Mesenchymal stem cell (in vitro differentiated cells and primary cell): ENCODE measurements around the gene HDAC4.

ENCODE experiments used
- DNase-seq: peaks from one replicate; pipeline ENCODE4 v3.0.0-alpha.2; 2013
- H2AFZ ChIP-seq: one replicate; pipeline ENCODE4 v1.6.1; 2013; ENCODE audit warnings: low read depth, mild to moderate bottlenecking, control low read depth, inconsistent platforms, low read length, moderate library complexity
- H2AK5ac ChIP-seq: 2 replicates; pipeline ENCODE4 v1.6.1; 2013; ENCODE audit warnings: low read length, moderate library complexity, mild to moderate bottlenecking, inconsistent platforms; ENCODE audit not compliant: severe bottlenecking
- H2BK120ac ChIP-seq: one replicate; pipeline ENCODE4 v1.6.1; 2013; ENCODE audit warnings: low read depth, mild to moderate bottlenecking, inconsistent platforms, low read length, moderate library complexity
- H2BK12ac ChIP-seq, 2 experiments: one replicate each; pipeline ENCODE4 v1.6.1; 2013; ENCODE audit warnings: inconsistent platforms in 2 of 2, low read length in 2 of 2, mild to moderate bottlenecking in 2 of 2, moderate library complexity in 2 of 2, control low read depth in 1 of 2
- H2BK15ac ChIP-seq: one replicate; pipeline ENCODE4 v1.6.1; 2013; ENCODE audit warnings: mild to moderate bottlenecking, low read depth, inconsistent platforms; ENCODE audit not compliant: poor library complexity, severe bottlenecking
- H2BK5ac ChIP-seq: 2 replicates; pipeline ENCODE4 v1.6.1; 2013; ENCODE audit warnings: low read depth, mild to moderate bottlenecking, low read length, control low read depth, inconsistent platforms; ENCODE audit not compliant: poor library complexity, severe bottlenecking
- H3K14ac ChIP-seq, 2 experiments: one replicate each; pipeline ENCODE4 v1.6.1; 2013; ENCODE audit warnings: inconsistent platforms in 2 of 2, low read length in 2 of 2, control low read depth in 1 of 2, mild to moderate bottlenecking in 1 of 2, moderate library complexity in 1 of 2
- H3K18ac ChIP-seq, 2 experiments: one replicate each; pipeline ENCODE4 v1.6.1; 2013; ENCODE audit warnings: inconsistent platforms in 2 of 2, low read length in 2 of 2, control low read depth in 1 of 2, low read depth in 1 of 2, mild to moderate bottlenecking in 1 of 2
- H3K23ac ChIP-seq, 2 experiments: one replicate each; pipeline ENCODE4 v1.6.1; 2013; ENCODE audit warnings: inconsistent platforms in 2 of 2, low read length in 2 of 2, mild to moderate bottlenecking in 2 of 2, moderate library complexity in 2 of 2, control low read depth in 1 of 2
- H3K27ac ChIP-seq: 2 replicates; pipeline ENCODE4 v1.5.1; 2013; ENCODE audit warnings: mild to moderate bottlenecking, moderate library complexity, low read length, control low read depth, inconsistent platforms; ENCODE audit not compliant: poor library complexity, severe bottlenecking
- H3K27me3 ChIP-seq, 2 experiments: 2 replicates each; pipeline versions ENCODE4 v1.6.1 to v1.7.0; 2013; ENCODE audit warnings: low read length in 2 of 2, mild to moderate bottlenecking in 2 of 2, moderate library complexity in 2 of 2, control low read depth in 1 of 2, inconsistent platforms in 1 of 2; ENCODE audit not compliant: control insufficient read depth in 1 of 2, insufficient read depth in 1 of 2
- H3K36me3 ChIP-seq, 2 experiments: 2 replicates each; pipeline versions ENCODE4 v1.6.1 to v1.7.0; 2013; ENCODE audit warnings: low read length in 2 of 2, control low read depth in 1 of 2, inconsistent platforms in 1 of 2, low read depth in 1 of 2, mild to moderate bottlenecking in 1 of 2; ENCODE audit not compliant: insufficient read depth in 2 of 2, control insufficient read depth in 1 of 2
- H3K4ac ChIP-seq, 2 experiments: one replicate each; pipeline ENCODE4 v1.6.1; 2013; ENCODE audit warnings: inconsistent platforms in 2 of 2, low read length in 2 of 2, mild to moderate bottlenecking in 2 of 2, moderate library complexity in 2 of 2, control low read depth in 1 of 2, low read depth in 1 of 2
- H3K4me1 ChIP-seq: 2 replicates; pipeline ENCODE4 v1.6.1; 2013; ENCODE audit warnings: low read depth, low read length, control low read depth; ENCODE audit not compliant: control insufficient read depth, insufficient read depth
- H3K4me2 ChIP-seq: 2 replicates; pipeline ENCODE4 v1.6.1; 2013; ENCODE audit warnings: low read length, mild to moderate bottlenecking, inconsistent platforms; ENCODE audit not compliant: poor library complexity, severe bottlenecking
- H3K4me3 ChIP-seq, 2 experiments: 2 replicates each; pipeline versions ENCODE4 v1.5.1 to v1.7.0; 2013; ENCODE audit warnings: low read length in 2 of 2, mild to moderate bottlenecking in 2 of 2, control low read depth in 1 of 2, low read depth in 1 of 2; ENCODE audit not compliant: insufficient read depth in 1 of 2
- H3K79me1 ChIP-seq: replicated peaks from 2 replicates; pipeline ENCODE4 v1.6.1; 2013; ENCODE audit warnings: mild to moderate bottlenecking, control low read depth, low read length, inconsistent platforms; ENCODE audit not compliant: poor library complexity, severe bottlenecking
- H3K9ac ChIP-seq: 2 replicates; pipeline ENCODE4 v1.7.0; 2013; ENCODE audit warnings: mild to moderate bottlenecking, low read length, moderate library complexity
- H3K9me3 ChIP-seq: 2 replicates; pipeline ENCODE4 v1.7.0; 2013; ENCODE audit warnings: mild to moderate bottlenecking, low read length; ENCODE audit not compliant: control insufficient read depth
- H4K8ac ChIP-seq: one replicate; pipeline ENCODE4 v1.6.1; 2013; ENCODE audit warnings: inconsistent platforms, mild to moderate bottlenecking, low read length, moderate library complexity
- H4K91ac ChIP-seq: one replicate; pipeline ENCODE4 v1.6.1; 2013; ENCODE audit warnings: mild to moderate bottlenecking, low read length, inconsistent platforms
- WGBS: methylation state at CpG from one replicate; pipeline ENCODE4 v1.1.7; 2013; ENCODE audit warnings: mixed read lengths; 5-methylcytosine and 5-hydroxymethylcytosine counted together

Gene HDAC4

GRCh38 chr2:239288951-239289511 lies 111.8 kb downstream of the HDAC4 start:
- Histone ChIP-seq H2BK12ac (peak overlapping the region in 1 of 2 experiments; percentile 84), H3K4me3 (peak overlapping the region in 1 of 2 experiments; percentile 58), H3K23ac (no peak overlapping the region), H2AK5ac (no peak overlapping the region), H4K8ac (no peak overlapping the region), H3K4ac (peak overlapping the region; percentile 9 to 19), H3K14ac (no peak overlapping the region), H3K4me1 (peaks cover 31% of the 10 kb centered on the region), H2BK5ac (no peak overlapping the region), H3K18ac (peak overlapping the region; percentile 10 to 40), H2BK120ac (no peak overlapping the region), H3K4me2 (no peak overlapping the region), H3K9me3 (no peaks in the 10 kb centered on the region), H3K27me3 (no peaks in the 10 kb centered on the region), H3K9ac (peak overlapping the region; percentile 75), H4K91ac (no peak overlapping the region), H2AFZ (peak overlapping the region; percentile 3), H2BK15ac (no peak overlapping the region), H3K36me3 (peaks cover 0 to 20% of the 10 kb centered on the region in 2 experiments), H3K27ac (no peak overlapping the region), H3K79me1 (peaks cover 58% of the 10 kb centered on the region)
- 25% methylated on average over 5 of the region's 7 CpGs for WGBS
- DNase-seq = peak; percentile 69

GRCh38 chr2:239288237-239288636 lies 112.6 kb downstream of the HDAC4 start:
- DNase-seq = peak; percentile 59
- Histone ChIP-seq H3K4ac (no peak overlapping the region), H2AFZ (no peak overlapping the region), H3K4me3 (no peak overlapping the region), H3K4me2 (no peak overlapping the region), H3K9ac (peak overlapping the region; percentile 75), H3K4me1 (peaks cover 25% of the 10 kb centered on the region), H3K27ac (no peak overlapping the region), H2BK5ac (no peak overlapping the region), H3K79me1 (peaks cover 58% of the 10 kb centered on the region), H2BK120ac (no peak overlapping the region), H3K23ac (no peak overlapping the region), H3K9me3 (no peaks in the 10 kb centered on the region), H3K14ac (no peak overlapping the region), H3K27me3 (no peaks in the 10 kb centered on the region), H2BK15ac (no peak overlapping the region), H4K8ac (no peak overlapping the region), H2AK5ac (no peak overlapping the region), H3K18ac (no peak overlapping the region), H4K91ac (no peak overlapping the region), H3K36me3 (peaks cover 0 to 26% of the 10 kb centered on the region in 2 experiments), H2BK12ac (no peak overlapping the region)
- WGBS = no CpG with 5 or more reads among the region's 4 CpGs

- Histone ChIP-seq H3K27me3 (no peaks in the 10 kb centered on the region), H2AFZ (no peak overlapping the region), H3K18ac (no peak overlapping the region), H3K79me1 (peaks cover 58% of the 10 kb centered on the region), H3K4ac (no peak overlapping the region), H3K27ac (no peak overlapping the region), H3K14ac (no peak overlapping the region), H3K23ac (no peak overlapping the region), H2BK120ac (no peak overlapping the region), H2BK12ac (no peak overlapping the region), H4K8ac (no peak overlapping the region), H2BK15ac (no peak overlapping the region), H2AK5ac (no peak overlapping the region), H3K4me2 (no peak overlapping the region), H3K36me3 (peaks cover 3 to 26% of the 10 kb centered on the region in 2 experiments), H3K4me3 (no peak overlapping the region), H3K4me1 (peaks cover 24% of the 10 kb centered on the region), H3K9ac (no peak overlapping the region), H2BK5ac (no peak overlapping the region), H3K9me3 (no peaks in the 10 kb centered on the region), H4K91ac (no peak overlapping the region)
- peak; percentile 50 for DNase-seq
- WGBS = 69% methylated on average over 2 of the region's 5 CpGs
Observed at GRCh38 chr2:239287461-239287860, 113.4 kb downstream of the HDAC4 start.

GRCh38 chr2:239286901-239287300 lies 113.9 kb downstream of the HDAC4 start:
- no peak overlapping the region for H3K4ac ChIP-seq
- H2BK120ac ChIP-seq = peak overlapping the region; percentile 37

More at GRCh38 chr2:239286901-239287300, 113.9 kb downstream of the HDAC4 start:
- H3K23ac ChIP-seq = no peak overlapping the region
- no peak overlapping the region for H2AFZ ChIP-seq
- WGBS = 94% methylated on average over 9 of the region's 10 CpGs
- H3K18ac ChIP-seq = no peak overlapping the region
- peaks cover 23% of the 10 kb centered on the region for H3K4me1 ChIP-seq
- no peaks in the 10 kb centered on the region for H3K27me3 ChIP-seq
- no peak overlapping the region for H4K8ac ChIP-seq
- no peak overlapping the region for H3K27ac ChIP-seq
- H2AK5ac ChIP-seq = no peak overlapping the region
- no peak overlapping the region for H4K91ac ChIP-seq
- DNase-seq = no peak
- no peak overlapping the region for H2BK5ac ChIP-seq
- no peak overlapping the region for H3K9ac ChIP-seq
- peak overlapping the region in 1 of 2 experiments; percentile 28 for H2BK12ac ChIP-seq
- peaks cover 56% of the 10 kb centered on the region for H3K79me1 ChIP-seq
- no peak overlapping the region for H3K14ac ChIP-seq
- peaks cover 3 to 25% of the 10 kb centered on the region in 2 experiments for H3K36me3 ChIP-seq
- H3K9me3 ChIP-seq = no peaks in the 10 kb centered on the region
- no peak overlapping the region for H2BK15ac ChIP-seq
- no peak overlapping the region for H3K4me3 ChIP-seq
- H3K4me2 ChIP-seq = no peak overlapping the region
